ENCODE results near the gene MAGIX.

MAGIX gene

GRCh38 chrX:49189606-49190005 lies 27.0 kb downstream of the MAGIX start:
- no peak overlapping the region for H3K27ac ChIP-seq
- no peak for TF ChIP-seq CTCF (conservative IDR thresholded peaks at IDR 0.05)

GRCh38 chrX:49190821-49191573 lies 28.4 kb downstream of the MAGIX start:
- TF ChIP-seq CTCF (conservative IDR thresholded peaks at IDR 0.05) = no peak
- peak overlapping the region; percentile 63 for H3K27ac ChIP-seq

- H3K27ac ChIP-seq = peak overlapping the region; percentile 63
- no peak for TF ChIP-seq CTCF (conservative IDR thresholded peaks at IDR 0.05)
Measured at GRCh38 chrX:49191574-49192011, 29.0 kb downstream of the MAGIX start.

- H3K27ac ChIP-seq = no peak overlapping the region
- peak; percentile 56 for TF ChIP-seq CTCF (conservative IDR thresholded peaks at IDR 0.05)
Measured at GRCh38 chrX:49192722-49193328, 30.3 kb downstream of the MAGIX start.

GRCh38 chrX:49193542-49193964 lies 31.0 kb downstream of the MAGIX start:
- H3K27ac ChIP-seq = no peak overlapping the region
- TF ChIP-seq CTCF (conservative IDR thresholded peaks at IDR 0.05) = no peak

- TF ChIP-seq CTCF (conservative IDR thresholded peaks at IDR 0.05) = no peak
- H3K27ac ChIP-seq = no peak overlapping the region
Measured at GRCh38 chrX:49197543-49198087, 35.1 kb downstream of the MAGIX start.

GRCh38 chrX:49198540-49199314 lies 36.2 kb downstream of the MAGIX start:
- TF ChIP-seq CTCF (conservative IDR thresholded peaks at IDR 0.05) = no peak
- peak overlapping the region; percentile 56; the same call in 1 of the 2 replicates for H3K27ac ChIP-seq

All from VCaP (cell line).